ENCODE measurements around the gene KPTN. TPM values are rescaled to one million over a fixed set of nuclear protein-coding genes. Genes with fewer than 3 reads are reported as not detected.

KPTN gene
- total RNA-seq, 2 donors from 2014 or later = 14.7 to 22.9 TPM

DNA sequence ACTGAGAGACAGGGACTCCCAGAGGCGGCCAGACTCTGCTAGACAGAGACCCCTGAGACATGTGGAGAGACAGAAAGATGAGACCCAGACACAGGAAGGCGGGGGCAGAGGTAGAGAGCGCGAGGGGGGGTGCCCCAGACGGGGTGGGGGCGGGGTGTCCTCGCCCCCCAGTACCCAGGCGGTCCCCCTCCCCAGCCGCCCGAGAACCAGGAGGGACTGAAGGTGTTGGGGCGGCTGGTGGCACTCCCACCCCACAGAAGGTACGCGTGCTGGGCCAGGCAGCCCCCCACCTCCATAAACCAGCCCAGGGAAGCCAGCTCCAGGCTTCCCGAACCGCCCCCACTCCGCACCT lies 12.7 kb downstream of the KPTN start:
- peaks cover 13% of the 10 kb centered on the region for H3K4me1 Mint-ChIP-seq
- H3K4me1 ChIP-seq (ENCODE audit: control insufficient read depth, insufficient read depth, low read length) = no peaks in the 10 kb centered on the region
- H3K27me3 ChIP-seq (ENCODE audit: control insufficient read depth, insufficient read depth, low read length, poor library complexity, severe bottlenecking) = peaks cover 5% of the 10 kb centered on the region
- WGBS, 2 experiments (ENCODE audit: insufficient coverage in 1 of 2, insufficient read length in 1 of 2) = 2% methylated on average over 16 of the region's 16 CpGs; no CpG with 5 or more reads in 1 of the 2 experiments
- no peak overlapping the region for H3K27ac ChIP-seq (ENCODE audit: low read depth, low read length)
- peak overlapping the region; percentile 59 for H3K4me3 Mint-ChIP-seq
- no peaks in the 10 kb centered on the region for H3K36me3 ChIP-seq (ENCODE audit: control insufficient read depth, insufficient read depth, low read length)
- no peaks in the 10 kb centered on the region for H3K9me3 Mint-ChIP-seq
- H3K4me3 ChIP-seq (ENCODE audit: low read length) = peak overlapping the region; percentile 79
- H3K9me3 ChIP-seq (ENCODE audit: control insufficient read depth, low read length) = no peaks in the 10 kb centered on the region
- H3K27ac Mint-ChIP-seq = no peak overlapping the region
- H3K36me3 Mint-ChIP-seq (ENCODE audit: low read depth) = no peaks in the 10 kb centered on the region
- H3K27me3 Mint-ChIP-seq (ENCODE audit: insufficient read depth) = peaks cover 39% of the 10 kb centered on the region
- no peak for DNase-seq
- H3K9ac ChIP-seq (ENCODE audit: extremely low read depth, low read length, poor library complexity, severe bottlenecking) = no peak overlapping the region
- TF ChIP-seq, protein P1, sequence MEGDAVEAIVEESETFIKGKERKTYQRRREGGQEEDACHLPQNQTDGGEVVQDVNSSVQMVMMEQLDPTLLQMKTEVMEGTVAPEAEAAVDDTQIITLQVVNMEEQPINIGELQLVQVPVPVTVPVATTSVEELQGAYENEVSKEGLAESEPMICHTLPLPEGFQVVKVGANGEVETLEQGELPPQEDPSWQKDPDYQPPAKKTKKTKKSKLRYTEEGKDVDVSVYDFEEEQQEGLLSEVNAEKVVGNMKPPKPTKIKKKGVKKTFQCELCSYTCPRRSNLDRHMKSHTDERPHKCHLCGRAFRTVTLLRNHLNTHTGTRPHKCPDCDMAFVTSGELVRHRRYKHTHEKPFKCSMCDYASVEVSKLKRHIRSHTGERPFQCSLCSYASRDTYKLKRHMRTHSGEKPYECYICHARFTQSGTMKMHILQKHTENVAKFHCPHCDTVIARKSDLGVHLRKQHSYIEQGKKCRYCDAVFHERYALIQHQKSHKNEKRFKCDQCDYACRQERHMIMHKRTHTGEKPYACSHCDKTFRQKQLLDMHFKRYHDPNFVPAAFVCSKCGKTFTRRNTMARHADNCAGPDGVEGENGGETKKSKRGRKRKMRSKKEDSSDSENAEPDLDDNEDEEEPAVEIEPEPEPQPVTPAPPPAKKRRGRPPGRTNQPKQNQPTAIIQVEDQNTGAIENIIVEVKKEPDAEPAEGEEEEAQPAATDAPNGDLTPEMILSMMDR (conservative IDR thresholded peaks at IDR 0.05) = no peak

DNA sequence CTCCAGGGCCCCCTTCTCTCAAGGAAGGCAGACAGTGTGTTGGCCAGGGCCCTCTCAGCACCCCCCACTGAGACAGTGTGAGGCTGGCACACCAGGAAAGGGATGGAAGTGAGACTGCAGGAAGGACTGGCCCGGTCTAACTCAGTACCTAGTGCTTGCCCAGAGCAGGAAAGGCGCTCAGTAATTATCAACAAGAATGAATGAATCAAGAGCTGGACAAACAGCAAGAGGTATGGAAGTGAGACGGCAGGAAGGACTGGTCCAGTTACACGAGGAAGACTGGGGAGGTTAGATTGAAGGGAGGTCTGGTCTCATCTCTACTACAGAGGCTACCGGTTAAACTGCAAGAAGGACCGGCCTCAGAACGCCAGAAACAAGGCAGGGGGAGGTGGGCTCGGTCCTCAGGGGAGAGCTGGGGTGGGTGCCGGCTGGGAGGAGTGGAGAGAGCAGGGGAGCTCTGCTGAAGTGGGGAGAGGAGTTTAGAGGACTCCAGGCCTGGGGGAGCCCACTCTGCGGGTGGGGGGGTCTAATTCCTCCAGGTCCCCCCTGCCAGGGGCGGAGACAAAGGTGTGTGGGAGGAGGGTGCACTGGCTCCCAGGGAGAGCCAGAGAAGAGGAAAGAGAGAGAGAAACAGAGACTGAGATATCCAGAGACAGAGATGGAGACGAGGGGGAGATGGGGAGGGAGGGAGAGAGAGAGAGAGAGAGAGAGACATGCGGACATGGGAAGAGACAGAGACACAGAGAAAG lies 13.4 kb downstream of the KPTN start:
- H3K4me3 ChIP-seq (ENCODE audit: low read length) = peak overlapping the region; percentile 79
- H3K36me3 Mint-ChIP-seq (ENCODE audit: low read depth) = no peaks in the 10 kb centered on the region
- no peaks in the 10 kb centered on the region for H3K9me3 Mint-ChIP-seq
- no peaks in the 10 kb centered on the region for H3K4me1 ChIP-seq (ENCODE audit: control insufficient read depth, insufficient read depth, low read length)
- no peak overlapping the region for H3K27ac Mint-ChIP-seq
- peaks cover 5% of the 10 kb centered on the region for H3K27me3 ChIP-seq (ENCODE audit: control insufficient read depth, insufficient read depth, low read length, poor library complexity, severe bottlenecking)
- H3K4me3 Mint-ChIP-seq = peak overlapping the region; percentile 59
- peaks cover 40% of the 10 kb centered on the region for H3K27me3 Mint-ChIP-seq (ENCODE audit: insufficient read depth)
- H3K4me1 Mint-ChIP-seq = peaks cover 13% of the 10 kb centered on the region
- 49 to 56% methylated on average over 6 to 13 of the region's 13 CpGs for WGBS, 2 experiments (ENCODE audit: insufficient coverage in 1 of 2, insufficient read length in 1 of 2)
- H3K27ac ChIP-seq (ENCODE audit: low read depth, low read length) = no peak overlapping the region
- H3K9me3 ChIP-seq (ENCODE audit: control insufficient read depth, low read length) = no peaks in the 10 kb centered on the region
- no peak overlapping the region for H3K9ac ChIP-seq (ENCODE audit: extremely low read depth, low read length, poor library complexity, severe bottlenecking)
- DNase-seq = no peak
- no peaks in the 10 kb centered on the region for H3K36me3 ChIP-seq (ENCODE audit: control insufficient read depth, insufficient read depth, low read length)
- TF ChIP-seq, protein P1 (conservative IDR thresholded peaks at IDR 0.05) = no peak

DNA sequence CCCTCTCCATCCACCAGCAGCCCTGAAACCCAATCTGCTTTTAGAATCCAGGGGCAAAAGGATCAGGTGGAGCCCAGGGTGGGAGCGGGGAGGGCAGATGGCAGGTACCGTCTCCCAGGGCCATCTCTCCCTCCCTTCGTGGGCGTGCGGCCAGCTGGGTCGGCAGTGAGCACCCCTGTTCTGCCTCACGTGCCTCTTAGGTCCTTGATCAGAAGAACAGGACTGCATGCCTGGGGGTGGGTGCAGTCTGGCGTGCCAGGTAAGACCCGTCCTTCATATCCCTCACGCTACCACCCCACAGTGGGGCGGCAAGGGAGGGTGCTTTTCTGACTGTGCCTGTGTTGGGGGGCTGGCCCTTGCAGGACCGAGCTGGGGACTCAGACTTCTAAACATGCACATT lies 14.3 kb downstream of the KPTN start:
- no peak overlapping the region for H3K9ac ChIP-seq (ENCODE audit: extremely low read depth, low read length, poor library complexity, severe bottlenecking)
- H3K27ac ChIP-seq (ENCODE audit: low read depth, low read length) = no peak overlapping the region
- Mint-ChIP-seq H3K9me3 (no peaks in the 10 kb centered on the region), H3K36me3 (ENCODE audit: low read depth) (no peaks in the 10 kb centered on the region), H3K4me3 (no peak overlapping the region), H3K27me3 (ENCODE audit: insufficient read depth) (peaks cover 41% of the 10 kb centered on the region), H3K27ac (no peak overlapping the region), H3K4me1 (peaks cover 15% of the 10 kb centered on the region)
- WGBS, 2 experiments (ENCODE audit: insufficient coverage in 1 of 2, insufficient read length in 1 of 2) = 60 to 72% methylated on average over 1 to 12 of the region's 12 CpGs
- no peaks in the 10 kb centered on the region for H3K9me3 ChIP-seq (ENCODE audit: control insufficient read depth, low read length)
- no peaks in the 10 kb centered on the region for H3K4me1 ChIP-seq (ENCODE audit: control insufficient read depth, insufficient read depth, low read length)
- TF ChIP-seq, protein P1 (conservative IDR thresholded peaks at IDR 0.05) = no peak
- no peaks in the 10 kb centered on the region for H3K36me3 ChIP-seq (ENCODE audit: control insufficient read depth, insufficient read depth, low read length)
- peaks cover 5% of the 10 kb centered on the region for H3K27me3 ChIP-seq (ENCODE audit: control insufficient read depth, insufficient read depth, low read length, poor library complexity, severe bottlenecking)
- DNase-seq = no peak
- no peak overlapping the region for H3K4me3 ChIP-seq (ENCODE audit: low read length)
